C4-2B (cell line): ENCODE results near the gene CNTN4.

Experiments used
- CTCF ChIP-seq: fragments of 450-650 bp; conservative IDR thresholded peaks from 2 replicates; pipeline ENCODE4 v1.5.1; 2017; ENCODE audit warnings: mild to moderate bottlenecking
- ZFX ChIP-seq: fragments of 450-650 bp; IDR thresholded peaks from 2 replicates; pipeline ENCODE4 v1.6.1; 2017

- no peak for TF ChIP-seq CTCF
- TF ChIP-seq ZFX = no peak
Observed at GRCh38 chr3:2390926-2391532, 292.4 kb downstream of the CNTN4 start.
